ENCODE measurements around the gene CDY2B.
"Not testable (repeated sequence)": the region's sequence is repeated elsewhere in the genome, so short reads cannot be mapped to it uniquely, and the experiment has no call there.

DNA sequence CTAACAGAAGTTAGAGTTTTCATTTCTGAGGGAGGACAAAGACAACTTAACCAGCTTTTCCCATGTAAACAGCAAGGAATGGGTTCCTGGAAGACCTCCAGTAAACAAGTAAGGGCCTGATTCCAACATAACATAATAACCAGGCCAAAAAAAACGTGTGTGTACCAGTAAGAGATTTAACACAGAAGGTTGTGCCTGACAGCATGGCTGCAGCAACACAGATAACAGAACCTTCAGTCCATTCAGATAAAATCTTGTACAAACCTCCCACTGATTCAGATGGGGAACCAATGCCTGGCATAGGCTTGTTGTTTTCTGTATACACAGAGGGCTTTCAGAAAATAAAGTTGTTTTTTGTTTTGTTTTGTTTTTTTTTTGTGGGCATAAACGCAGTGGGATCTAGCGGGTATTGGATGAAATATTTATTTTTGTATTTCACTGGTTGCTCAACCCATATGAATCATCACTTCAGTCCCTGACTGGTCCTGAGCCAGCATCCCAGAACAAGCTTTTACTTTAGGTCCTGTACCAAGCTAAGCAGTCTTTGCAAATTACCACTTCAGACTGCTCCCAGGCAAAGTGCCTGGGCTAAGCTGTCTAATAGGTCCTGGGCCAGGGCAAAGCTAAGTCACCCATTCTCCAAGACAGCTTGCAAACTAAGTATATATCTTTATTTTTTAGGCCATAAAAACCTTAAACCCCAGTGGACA lies 8.7 kb downstream of the CDY2B start:
- TF ChIP-seq, protein P1, sequence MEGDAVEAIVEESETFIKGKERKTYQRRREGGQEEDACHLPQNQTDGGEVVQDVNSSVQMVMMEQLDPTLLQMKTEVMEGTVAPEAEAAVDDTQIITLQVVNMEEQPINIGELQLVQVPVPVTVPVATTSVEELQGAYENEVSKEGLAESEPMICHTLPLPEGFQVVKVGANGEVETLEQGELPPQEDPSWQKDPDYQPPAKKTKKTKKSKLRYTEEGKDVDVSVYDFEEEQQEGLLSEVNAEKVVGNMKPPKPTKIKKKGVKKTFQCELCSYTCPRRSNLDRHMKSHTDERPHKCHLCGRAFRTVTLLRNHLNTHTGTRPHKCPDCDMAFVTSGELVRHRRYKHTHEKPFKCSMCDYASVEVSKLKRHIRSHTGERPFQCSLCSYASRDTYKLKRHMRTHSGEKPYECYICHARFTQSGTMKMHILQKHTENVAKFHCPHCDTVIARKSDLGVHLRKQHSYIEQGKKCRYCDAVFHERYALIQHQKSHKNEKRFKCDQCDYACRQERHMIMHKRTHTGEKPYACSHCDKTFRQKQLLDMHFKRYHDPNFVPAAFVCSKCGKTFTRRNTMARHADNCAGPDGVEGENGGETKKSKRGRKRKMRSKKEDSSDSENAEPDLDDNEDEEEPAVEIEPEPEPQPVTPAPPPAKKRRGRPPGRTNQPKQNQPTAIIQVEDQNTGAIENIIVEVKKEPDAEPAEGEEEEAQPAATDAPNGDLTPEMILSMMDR (IDR thresholded peaks at IDR 0.05) = not testable (repeated sequence)
- not testable (repeated sequence) for TF ChIP-seq POLR2AphosphoS5 (IDR thresholded peaks at IDR 0.05; ENCODE audit: low read depth, low read length)
